SK-N-SH (cell line): ENCODE data around the gene GNAL. TPM values are rescaled to one million over a fixed set of nuclear protein-coding genes. Genes with fewer than 3 reads are reported as not detected.

Experiments used
- CTCF ChIA-PET: fragments of 300-600, 350-600 bp; formaldehyde crosslinking; extraction: SDS; loops from one replicate; lab custom pipeline; 2021; lab: Yijun Ruan, JAX
- POLR2A ChIA-PET: fragments of 350-600 bp; sonication (Branson Sonifier 250); formaldehyde crosslinking; extraction: SDS; loops from one replicate; lab custom pipeline; 2020; ENCODE audit warnings: antibody characterized with exemption, inconsistent platforms; lab: Yijun Ruan, JAX
- DNase-seq: peaks from one replicate; pipeline ENCODE4 v3.0.0; 2012
- H2AFZ ChIP-seq: fragments of 200-600 bp; sonication (generic); 2 replicates; pipeline ENCODE4 v1.8.1; 2016; ENCODE audit warnings: antibody characterized with exemption, mild to moderate bottlenecking, low read depth
- H3F3A ChIP-seq: fragments of 200-600 bp; sonication (generic); replicated peaks from 2 replicates; pipeline ENCODE3; 2016; ENCODE audit warnings: antibody characterized with exemption, mild to moderate bottlenecking; ENCODE audit not compliant: insufficient read depth
- H3K27ac ChIP-seq, 2 experiments: fragments of 200-500 bp in 1 of 2; fragments of 200-600 bp in 1 of 2; sonication (Bioruptor generic) in 1 of 2; sonication (generic), shearing (Covaris generic) in 1 of 2; 2 replicates each; pipeline versions ENCODE4 v1.5.1 to v1.6.1; 2014 to 2016; ENCODE audit warnings: low read depth in 2 of 2, inconsistent platforms in 1 of 2, low read length in 1 of 2, mild to moderate bottlenecking in 1 of 2, mixed read lengths in 1 of 2
- H3K27me3 ChIP-seq: fragments of 200-600 bp; sonication (generic), shearing (Covaris generic); 2 replicates; pipeline ENCODE4 v1.6.1; 2016; ENCODE audit warnings: mixed run types; ENCODE audit not compliant: insufficient read depth
- H3K36me3 ChIP-seq, 2 experiments: fragments of 200-500 bp in 1 of 2; fragments of 200-600 bp in 1 of 2; sonication (Bioruptor generic) in 1 of 2; sonication (generic) in 1 of 2; replicated peaks in 1 of 2; 2 replicates each; pipeline versions ENCODE3 to v1.5.1; 2014 to 2016; ENCODE audit warnings: low read length in 1 of 2, mild to moderate bottlenecking in 1 of 2; ENCODE audit not compliant: insufficient read depth in 2 of 2, control insufficient read depth in 1 of 2
- H3K4me1 ChIP-seq, 2 experiments: fragments of 200-500 bp in 1 of 2; fragments of 200-600 bp in 1 of 2; sonication (Bioruptor generic) in 1 of 2; sonication (generic), shearing (Covaris generic) in 1 of 2; 2 replicates each; pipeline versions ENCODE4 v1.5.1 to v1.6.1; 2014 to 2016; ENCODE audit warnings: low read depth in 1 of 2, low read length in 1 of 2, mixed run types in 1 of 2; ENCODE audit not compliant: insufficient read depth in 2 of 2, control insufficient read depth in 1 of 2
- H3K4me2 ChIP-seq: fragments of 200-600 bp; sonication (generic), shearing (Covaris generic); 2 replicates; pipeline ENCODE4 v1.6.1; 2017; ENCODE audit warnings: mixed run types
- H3K4me3 ChIP-seq, 2 experiments: fragments of 200-500 bp in 1 of 2; fragments of 200-600 bp in 1 of 2; sonication (Bioruptor generic) in 1 of 2; sonication (generic), shearing (Covaris generic) in 1 of 2; 2 replicates each; pipeline versions ENCODE4 v1.5.1 to v1.8.1; 2014 to 2016; ENCODE audit warnings: low read depth in 2 of 2, inconsistent platforms in 1 of 2, low read length in 1 of 2, mild to moderate bottlenecking in 1 of 2, mixed read lengths in 1 of 2, moderate library complexity in 1 of 2
- H3K79me2 ChIP-seq: fragments of 200-600 bp; sonication (generic); 2 replicates; pipeline ENCODE4 v1.8.1; 2017; ENCODE audit warnings: mild to moderate bottlenecking; ENCODE audit not compliant: insufficient read depth
- H3K9ac ChIP-seq: fragments of 200-600 bp; sonication (generic); 2 replicates; pipeline ENCODE4 v1.6.1; 2017; ENCODE audit warnings: mixed run types
- H3K9me2 ChIP-seq: fragments of 200-600 bp; sonication (generic); 2 replicates; pipeline ENCODE4 v1.6.1; 2017; ENCODE audit warnings: mixed run types
- H3K9me3 ChIP-seq: fragments of 200-600 bp; sonication (generic); 2 replicates; pipeline ENCODE4 v1.6.1; 2017; ENCODE audit warnings: mixed run types, mild to moderate bottlenecking, moderate library complexity
- H4K20me1 ChIP-seq: fragments of 200-600 bp; sonication (generic); 2 replicates; pipeline ENCODE4 v1.6.1; 2017; ENCODE audit warnings: mild to moderate bottlenecking, mixed run types; ENCODE audit not compliant: insufficient read depth
- EZH2phosphoT487 ChIP-seq: fragments of 200-600 bp; sonication (generic); IDR thresholded peaks from 2 replicates; pipeline ENCODE4 v1.6.1; 2017; ENCODE audit warnings: low read depth, mixed run types, mild to moderate bottlenecking, antibody characterized with exemption, moderate library complexity, borderline replicate concordance
- FOSL2 ChIP-seq: IDR thresholded peaks from 2 replicates; pipeline ENCODE4 v1.4.0; 2012; ENCODE audit warnings: low read depth, mild to moderate bottlenecking, moderate library complexity, borderline replicate concordance
- GABPA ChIP-seq: IDR thresholded peaks from 2 replicates; pipeline ENCODE4 v1.4.0; 2012; ENCODE audit warnings: low read depth, mild to moderate bottlenecking
- JUND ChIP-seq: IDR thresholded peaks from 2 replicates; pipeline ENCODE4 v1.4.0; 2012
- NFIC ChIP-seq: IDR thresholded peaks from 2 replicates; pipeline ENCODE4 v1.4.0; 2012; ENCODE audit warnings: borderline replicate concordance
- PBX3 ChIP-seq: IDR thresholded peaks from 2 replicates; pipeline ENCODE4; 2012
- RCOR1 ChIP-seq: fragments of 150-350 bp; IDR thresholded peaks from 2 replicates; pipeline ENCODE4 v1.6.1; 2017; ENCODE audit warnings: antibody characterized with exemption, low read length
- RXRA ChIP-seq: IDR thresholded peaks from 2 replicates; pipeline ENCODE4 v1.4.0; 2012; ENCODE audit warnings: low read depth, mild to moderate bottlenecking, borderline replicate concordance
- TAF1 ChIP-seq: IDR thresholded peaks from 2 replicates; pipeline ENCODE4 v1.6.1; 2012; ENCODE audit warnings: low read depth, mild to moderate bottlenecking, low read length, moderate library complexity, borderline replicate concordance
- TCF12 ChIP-seq: IDR thresholded peaks from 2 replicates; pipeline ENCODE4 v1.4.0; 2012
- USF2 ChIP-seq: fragments of 150-350 bp; IDR thresholded peaks from 2 replicates; pipeline ENCODE4 v1.6.1; 2017; ENCODE audit warnings: antibody characterized with exemption, low read length, low read depth, borderline replicate concordance
- YY1 ChIP-seq: IDR thresholded peaks from 2 replicates; pipeline ENCODE4 v1.4.0; 2012; ENCODE audit warnings: low read depth, mild to moderate bottlenecking
- ZBTB33 ChIP-seq: IDR thresholded peaks from 2 replicates; pipeline ENCODE4 v1.4.0; 2012; ENCODE audit warnings: low read depth, borderline replicate concordance
- WGBS: methylation state at CpG from one replicate; pipeline ENCODE4 v1.1.6; 2017; ENCODE audit warnings: low lambda C conversion rate; 5-methylcytosine and 5-hydroxymethylcytosine counted together
- polyA plus RNA-seq, 3 experiments: library from polyadenylated mRNA; depleted of rRNA; stranded (reverse); fragments of >200 nt; gene quantifications; 2 replicates each; pipeline ENCODE4 v1.2.3, GENCODE V29; 2012

The GNAL gene
- polyA plus RNA-seq, 1 of the 3 experiments (the other 2 are of a cell fraction), result 0.13 TPM

- TF ChIP-seq PBX3 (no peak), TAF1 (no peak), FOSL2 (no peak)
Measured at GRCh38 chr18:11888726-11889125, 199.7 kb downstream of the GNAL start (continued).

- H3K9me3 ChIP-seq, result no peaks in the 10 kb centered on the region
- no peaks in the 10 kb centered on the region for H3K27me3 ChIP-seq
- H3K9me2 ChIP-seq, result no peaks in the 10 kb centered on the region
- peaks cover 7 to 26% of the 10 kb centered on the region in 2 experiments for H3K36me3 ChIP-seq
- H3K4me3 ChIP-seq, result no peak overlapping the region
- no peak overlapping the region for H2AFZ ChIP-seq
- CTCF ChIA-PET, result interaction anchor here (0.6 to 1.8 kb wide), 4 partner anchors 17 to 551 kb away, joined by 3 to 4 read pairs (median 4); no protein-coding TSS in a partner anchor
- H3K9ac ChIP-seq, result no peak overlapping the region
- no peaks in the 10 kb centered on the region for H3K79me2 ChIP-seq
- H4K20me1 ChIP-seq, result no peaks in the 10 kb centered on the region
- H3K4me2 ChIP-seq, result no peak overlapping the region
- no peak overlapping the region for H3K27ac ChIP-seq
- POLR2A ChIA-PET, result no interaction called here
- no peaks in the 10 kb centered on the region for H3F3A ChIP-seq
- no peaks in the 10 kb centered on the region for H3K4me1 ChIP-seq
- WGBS, result 91% methylated on average over 5 of the region's 5 CpGs
- TF ChIP-seq TCF12 (no peak), GABPA (no peak), ZBTB33 (no peak), USF2 (no peak), RCOR1 (no peak), RXRA (no peak), YY1 (no peak), NFIC (no peak), JUND (no peak), EZH2phosphoT487 (no peak), TAF1 (no peak)
- DNase-seq, result no peak
Measured at GRCh38 chr18:11889284-11889683, 200.2 kb downstream of the GNAL start.
